ENCODE results near the gene PLEKHG1. TPM values are rescaled to one million over a fixed set of nuclear protein-coding genes. Genes with fewer than 3 reads are reported as not detected.

The PLEKHG1 gene
- 0.28 to 0.57 TPM (median 0.40 TPM) in 5 replicates for total RNA-seq (2022; extraction: Qiagen RNA extraction)

DNA sequence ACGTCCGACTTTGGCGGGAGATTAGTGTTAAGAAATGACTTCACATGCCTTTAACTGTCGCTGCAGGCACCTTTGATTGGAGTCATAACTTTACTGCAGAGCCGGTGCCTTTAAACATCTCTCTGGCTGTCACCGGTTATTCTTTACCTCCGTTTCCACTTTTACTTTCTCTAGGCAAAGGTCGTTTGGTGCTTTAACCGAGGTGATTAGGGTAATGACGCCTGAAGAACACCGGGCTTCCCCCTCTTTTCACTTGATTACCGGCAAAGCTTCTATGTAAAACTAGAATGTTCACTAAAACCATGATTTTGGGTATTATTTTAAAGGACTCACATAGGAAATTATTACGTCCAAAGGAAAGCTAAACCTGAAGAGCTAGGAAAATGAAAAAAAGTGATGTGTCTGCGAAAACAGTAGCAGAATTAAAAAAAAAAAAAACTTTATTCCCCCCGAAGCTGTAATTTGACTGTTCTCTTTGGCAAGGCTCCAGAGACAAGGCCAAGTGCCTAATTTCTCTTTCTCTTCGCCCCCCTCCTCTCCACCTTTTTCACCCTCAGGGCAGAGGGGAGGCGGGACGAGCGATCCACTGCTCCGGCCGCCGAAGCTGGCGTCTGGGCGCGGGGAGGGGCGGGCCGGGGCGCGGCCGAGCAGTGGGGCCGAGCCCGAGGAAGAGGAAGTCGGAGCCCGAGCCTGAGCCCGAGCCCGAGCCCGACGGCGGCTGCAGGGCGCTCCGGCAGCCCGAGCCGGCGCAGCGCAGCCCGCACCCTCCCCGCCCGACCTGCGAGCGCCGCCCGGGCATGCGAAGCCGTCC lies at the start of gene PLEKHG1:
PLEKHG1 (plus strand) TSS at position 687 of the 811 bp plus-strand sequence. CDS start 133,797 bp downstream, outside the sequence.

Other genes starting within 250 kb of the PLEKHG1 start
- not detected in 5 replicates for gene IYD, start 230.9 kb upstream of the PLEKHG1 start, total RNA-seq (2022; extraction: Qiagen RNA extraction)